ENCODE data around the gene PHACTR1. TPM values are rescaled to one million over a fixed set of nuclear protein-coding genes. Genes with fewer than 3 reads are reported as not detected.

Gene PHACTR1
- polyA plus RNA-seq, 3 donors = 9.9 to 14.8 (median 12.4) TPM

DNA sequence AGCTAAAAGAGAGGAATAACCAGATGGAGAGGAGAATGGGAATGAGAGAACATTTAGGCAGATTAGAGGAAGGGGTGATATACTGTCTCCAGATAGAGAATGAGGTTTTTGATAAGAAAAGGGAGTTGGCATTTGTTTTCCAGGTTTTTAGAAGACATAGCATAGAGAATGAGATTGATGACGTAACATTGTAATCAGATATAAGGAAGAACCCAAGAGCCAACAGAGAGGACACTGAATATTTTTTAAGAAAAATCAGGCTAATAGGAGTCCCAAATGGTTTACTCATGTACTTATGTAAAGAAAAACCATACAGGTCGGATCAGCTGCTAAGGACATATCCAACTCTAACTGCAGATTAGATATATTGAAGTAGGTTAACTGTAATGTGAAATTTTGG, 498.8 kb downstream of the PHACTR1 start:
- no peak for DNase-seq (ENCODE audit: low read depth in 3 of 3, low spot score in 2 of 3)

DNA sequence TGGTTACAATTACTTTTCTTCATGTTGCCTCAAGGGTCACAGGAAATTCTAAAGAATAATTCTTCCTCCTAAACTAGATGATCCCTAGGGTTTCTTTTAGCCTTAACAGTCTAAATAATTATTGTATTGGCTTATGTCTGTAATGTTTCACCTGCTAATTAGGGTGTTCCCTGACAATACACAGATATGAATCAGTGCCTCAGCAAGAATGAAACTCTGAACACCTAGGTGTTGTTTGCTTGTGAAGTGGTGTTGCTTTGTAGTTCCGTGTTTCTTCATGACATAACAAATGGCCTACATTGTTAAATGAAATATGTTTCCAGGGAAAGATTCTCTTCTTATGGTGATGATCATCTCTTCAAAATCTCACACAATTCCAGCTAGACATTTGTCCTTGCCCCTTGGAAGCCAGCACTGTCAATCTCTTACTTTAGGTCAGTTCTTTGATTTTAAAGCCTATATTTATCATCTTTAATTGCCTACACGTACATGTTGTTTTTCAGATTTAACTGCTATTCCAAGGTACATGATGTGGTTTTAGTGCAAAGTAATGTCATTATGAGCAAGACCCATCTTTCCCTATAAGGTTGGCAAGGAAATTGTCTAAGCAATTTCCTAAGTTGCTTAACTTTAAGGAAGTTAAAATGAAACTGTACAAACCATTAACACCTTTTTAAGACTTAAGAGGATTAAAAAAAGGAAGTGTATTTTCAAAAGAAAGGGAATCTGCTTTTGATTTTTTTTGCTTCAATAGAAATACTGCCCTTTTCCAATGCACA, 499.9 kb downstream of the PHACTR1 start:
- DNase-seq (ENCODE audit: low read depth in 3 of 3, low spot score in 2 of 3) = no peak

DNA sequence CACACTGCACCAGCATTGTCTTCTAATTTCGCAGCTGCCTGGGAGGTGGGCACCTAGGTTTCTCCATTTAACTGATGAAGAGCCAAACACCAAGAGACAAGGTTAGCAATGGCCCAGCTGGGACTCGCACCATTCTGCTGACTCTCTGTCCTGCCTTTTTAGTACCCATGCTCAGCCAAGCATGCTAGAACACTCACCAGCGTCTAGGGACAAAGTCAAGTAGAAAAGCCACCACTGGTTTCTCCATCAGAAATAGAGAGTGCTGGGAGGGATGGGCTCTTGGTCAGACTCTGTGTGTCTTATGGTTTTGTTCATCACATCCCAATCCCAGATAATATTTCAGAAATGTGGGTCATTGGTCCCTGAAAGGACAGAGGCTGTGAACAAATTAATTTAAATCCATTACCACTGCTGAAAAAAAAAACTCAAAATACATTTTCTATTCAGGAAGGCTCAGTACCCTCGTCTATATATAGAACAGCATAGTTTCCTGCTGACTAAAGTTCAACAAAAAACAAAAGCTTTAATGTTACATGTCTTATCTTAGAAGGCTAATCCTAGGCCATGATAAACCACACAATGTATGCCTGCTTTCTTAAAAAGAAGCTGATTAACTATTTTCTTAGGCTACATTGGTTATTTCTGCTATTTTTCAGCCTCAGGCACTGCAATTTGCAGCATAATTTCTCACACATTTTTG, 500.8 kb downstream of the PHACTR1 start:
- DNase-seq (ENCODE audit: low read depth in 3 of 3, low spot score in 2 of 3) = no peak

DNA sequence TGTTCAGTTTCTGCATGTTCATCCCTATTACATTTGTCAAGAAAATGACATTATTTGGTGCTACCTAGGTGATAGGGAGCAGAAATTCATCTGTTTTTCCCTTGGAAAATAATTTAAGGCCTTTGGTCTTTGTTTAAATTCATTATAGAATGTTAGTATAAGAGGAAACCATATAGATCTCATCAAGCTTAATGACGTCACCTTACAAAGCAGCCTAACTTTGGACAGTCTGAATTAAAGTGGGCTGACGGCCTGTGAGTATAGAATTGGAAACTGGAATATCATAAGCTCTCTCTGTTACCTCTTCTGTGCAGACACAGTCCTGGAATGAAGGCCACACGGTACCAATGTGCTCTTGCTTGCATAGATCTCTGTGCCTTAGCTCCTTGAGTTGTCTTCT, 503.7 kb downstream of the PHACTR1 start:
- no peak for DNase-seq (ENCODE audit: low read depth in 3 of 3, low spot score in 2 of 3)

DNA sequence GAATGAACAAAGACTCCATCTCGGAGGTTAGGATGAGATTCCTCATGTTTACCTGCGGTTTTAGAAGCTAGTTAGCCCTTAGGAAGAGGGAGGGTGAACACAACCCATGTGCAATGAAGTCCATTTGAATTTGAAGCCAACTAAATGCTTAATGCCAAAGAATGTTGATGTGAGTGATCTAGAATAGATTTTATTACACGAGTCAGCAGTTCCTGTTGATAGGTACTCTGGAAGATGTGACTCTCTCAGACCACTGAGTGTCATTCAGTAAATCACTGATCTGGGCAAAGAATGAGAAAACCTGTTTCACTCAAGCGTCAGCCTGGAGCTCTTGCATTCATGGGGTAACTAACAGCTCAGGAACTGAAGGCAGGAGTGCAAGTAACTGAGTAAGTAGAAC, 505.5 kb downstream of the PHACTR1 start:
- DNase-seq (ENCODE audit: low read depth in 3 of 3, low spot score in 2 of 3) = no peak

DNA sequence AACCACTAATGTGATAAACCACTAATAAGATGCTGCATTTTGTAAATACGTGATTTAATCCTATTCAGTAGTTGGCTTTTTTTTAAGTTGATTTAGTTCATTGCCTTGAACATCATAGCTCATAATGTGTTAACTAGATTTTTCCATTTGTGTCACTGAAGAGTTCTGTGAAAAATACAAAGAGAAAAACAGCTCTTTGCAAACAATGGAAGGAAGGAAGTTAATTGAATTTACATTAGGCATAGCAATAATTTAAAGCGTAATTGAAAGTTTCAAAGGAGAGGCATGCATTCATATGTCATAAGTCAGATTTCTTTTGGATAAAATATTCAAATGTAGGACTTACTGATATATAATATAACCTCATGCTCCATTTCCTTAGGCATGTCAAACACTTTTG, 509.5 kb downstream of the PHACTR1 start:
- no peak for DNase-seq (ENCODE audit: low read depth in 3 of 3, low spot score in 2 of 3)

DNA sequence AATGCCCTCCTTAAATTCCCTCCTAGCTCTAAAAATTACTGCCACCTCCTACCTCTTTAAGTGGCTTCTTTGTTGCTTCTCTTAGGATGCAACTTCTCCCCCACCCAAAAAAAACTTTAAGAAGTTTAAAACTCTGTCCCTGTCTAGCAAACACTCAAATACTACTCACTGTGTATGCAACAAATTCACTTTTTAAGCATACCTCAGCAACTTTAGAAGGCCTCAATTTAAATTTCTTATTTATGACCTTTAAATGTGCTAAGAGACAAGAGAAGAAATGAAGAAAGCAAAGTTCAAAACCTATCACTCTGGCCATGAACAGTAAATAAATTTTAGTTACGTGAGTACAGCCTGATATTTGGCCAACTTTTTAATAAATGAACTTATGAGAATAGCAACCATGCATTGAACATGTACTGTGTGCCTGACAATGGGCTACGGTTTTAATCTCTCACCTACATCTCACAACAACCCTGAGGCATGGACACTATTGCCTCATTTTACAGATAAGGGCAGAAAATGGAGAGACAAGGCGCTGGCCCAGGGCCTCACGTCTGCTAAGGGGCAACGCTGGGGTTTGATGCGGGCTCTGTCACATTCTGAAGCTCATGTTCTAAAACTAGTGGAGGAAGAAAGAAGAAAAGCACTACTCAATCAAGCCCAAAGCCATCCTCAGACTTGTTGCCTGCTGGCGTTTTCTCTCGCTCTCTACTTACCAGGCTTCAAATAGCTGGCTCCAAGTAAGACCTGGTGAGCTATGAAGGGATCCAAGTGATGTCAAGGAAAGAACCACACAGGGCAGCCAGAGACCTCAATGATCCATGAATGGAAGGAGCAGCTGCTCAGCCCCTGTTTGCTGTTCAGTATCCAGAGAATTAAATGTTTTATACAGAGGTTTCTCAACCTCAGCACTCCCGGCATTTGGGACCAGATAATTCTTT, 512.0 kb downstream of the PHACTR1 start:
- no peak for DNase-seq (ENCODE audit: low read depth in 3 of 3, low spot score in 2 of 3)

DNA sequence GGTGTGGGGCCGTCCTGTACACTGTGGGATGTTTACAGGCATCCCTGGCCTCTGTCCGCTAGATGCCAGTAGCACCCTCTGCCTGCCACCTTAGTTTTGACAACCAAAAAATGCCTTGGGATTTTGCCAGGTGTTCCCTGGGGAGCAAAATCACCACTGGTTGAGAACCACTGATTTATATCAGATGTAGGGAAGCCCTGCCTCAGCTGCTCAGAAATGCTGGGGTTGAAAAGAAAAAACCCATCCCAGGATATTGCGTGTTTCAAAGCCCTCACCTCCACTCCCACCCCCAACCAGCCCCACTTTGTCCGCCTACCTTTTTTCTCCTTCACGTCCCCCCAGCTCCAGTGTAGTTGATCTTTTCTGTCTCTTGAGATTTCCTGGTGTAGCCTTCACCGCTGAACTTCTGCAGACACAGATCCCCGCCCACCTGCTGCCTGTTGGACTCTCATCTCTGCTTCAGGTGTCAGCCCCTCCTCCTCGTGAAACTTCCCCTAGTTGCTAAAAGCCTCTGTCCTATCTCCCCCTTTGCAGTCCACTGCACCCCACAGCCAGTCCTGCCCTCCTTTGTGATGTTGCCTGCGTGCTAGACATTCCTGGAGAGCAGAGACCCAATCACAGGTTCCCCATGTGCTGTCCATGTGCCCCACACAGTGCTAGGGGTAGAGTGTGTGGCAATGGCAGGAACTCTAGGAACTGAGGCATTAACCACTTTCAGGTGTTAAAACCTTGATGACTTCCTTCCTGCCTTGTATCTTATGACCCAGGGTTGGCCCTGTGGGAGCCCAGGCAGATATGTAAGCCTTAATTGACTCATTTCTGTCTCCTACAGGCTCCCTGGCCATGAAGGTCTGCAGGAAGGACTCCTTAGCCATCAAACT, 512.9 kb downstream of the PHACTR1 start:
- no peak for DNase-seq (ENCODE audit: low read depth in 3 of 3, low spot score in 2 of 3)

DNA sequence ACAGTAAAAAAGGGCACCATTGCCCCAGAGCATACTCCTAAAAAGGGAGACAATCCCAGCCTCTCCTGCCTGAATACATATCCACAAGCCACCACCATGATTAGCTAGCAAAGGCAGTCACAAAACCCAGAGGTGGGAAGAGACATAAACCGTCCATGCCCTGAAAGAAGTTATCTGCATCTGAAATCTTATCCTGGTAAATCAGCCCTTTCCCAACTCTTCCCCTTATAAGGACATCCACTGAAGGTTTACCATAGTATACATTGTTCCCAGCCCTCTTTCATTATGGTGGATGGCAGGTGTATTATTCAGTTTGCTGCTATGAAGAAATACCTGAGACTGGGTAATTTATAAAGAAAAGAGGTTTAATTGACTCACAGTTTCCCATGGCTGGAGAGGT, 516.5 kb downstream of the PHACTR1 start:
- DNase-seq (ENCODE audit: low read depth in 3 of 3, low spot score in 2 of 3) = no peak

DNA sequence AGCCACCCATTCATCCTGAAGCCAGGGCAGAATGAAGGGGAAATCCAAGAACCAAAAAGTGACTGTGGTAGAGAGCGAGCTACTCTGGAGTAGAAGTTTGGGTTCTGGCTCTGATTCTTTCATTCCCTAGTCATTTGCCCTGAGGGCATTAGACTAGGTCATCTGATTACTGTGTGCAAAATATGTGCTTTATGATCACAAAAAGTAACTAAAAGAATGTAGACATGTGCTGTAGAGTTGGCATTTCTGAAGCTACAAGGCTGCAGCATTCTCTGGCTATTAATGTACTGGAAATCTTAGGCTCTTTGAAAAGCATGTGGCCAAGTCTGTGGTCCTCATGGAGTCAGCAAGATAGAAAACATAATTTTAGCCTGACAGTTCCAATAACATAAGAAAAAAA, 517.6 kb downstream of the PHACTR1 start:
- no peak for DNase-seq (ENCODE audit: low read depth in 3 of 3, low spot score in 2 of 3)

DNA sequence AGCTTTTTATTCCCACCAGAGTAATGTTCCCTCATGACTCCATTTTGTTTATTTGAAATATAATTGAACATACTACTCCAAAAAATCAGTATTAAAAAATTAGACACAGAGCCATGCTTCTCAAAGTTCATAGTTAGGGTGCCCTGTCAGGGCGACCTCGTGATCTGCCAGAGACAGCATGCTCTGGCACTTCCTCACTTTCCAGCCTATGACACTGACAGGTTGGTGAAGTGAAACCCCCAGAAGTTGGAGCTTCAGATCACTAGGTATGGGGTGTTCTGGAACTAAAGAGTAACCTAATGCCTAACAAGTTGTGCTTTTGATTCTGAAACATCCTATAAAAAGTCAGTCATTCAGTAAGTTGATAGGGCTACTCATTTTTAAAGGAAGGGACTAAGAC, 518.8 kb downstream of the PHACTR1 start:
- DNase-seq (ENCODE audit: low read depth in 3 of 3, low spot score in 2 of 3) = no peak

DNA sequence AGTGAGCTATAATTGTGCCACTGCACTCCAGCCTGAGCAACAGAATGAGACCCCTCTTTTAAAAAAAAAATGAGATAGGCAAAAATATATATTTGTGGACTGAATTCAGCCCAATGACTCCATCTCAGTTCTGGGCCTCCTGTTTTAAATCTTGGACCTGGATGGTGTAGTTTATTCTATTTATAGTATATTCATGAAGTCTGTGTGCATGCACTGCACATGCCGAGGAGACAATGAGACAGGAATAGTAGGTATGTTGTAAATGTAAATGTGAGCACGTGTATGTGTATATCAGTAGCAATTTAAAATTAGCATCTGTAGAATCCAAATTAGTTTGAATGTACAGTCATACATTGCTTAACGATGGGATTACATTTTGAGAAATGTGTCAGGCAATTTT, 520.8 kb downstream of the PHACTR1 start:
- no peak for DNase-seq (ENCODE audit: low read depth in 3 of 3, low spot score in 2 of 3)

DNA sequence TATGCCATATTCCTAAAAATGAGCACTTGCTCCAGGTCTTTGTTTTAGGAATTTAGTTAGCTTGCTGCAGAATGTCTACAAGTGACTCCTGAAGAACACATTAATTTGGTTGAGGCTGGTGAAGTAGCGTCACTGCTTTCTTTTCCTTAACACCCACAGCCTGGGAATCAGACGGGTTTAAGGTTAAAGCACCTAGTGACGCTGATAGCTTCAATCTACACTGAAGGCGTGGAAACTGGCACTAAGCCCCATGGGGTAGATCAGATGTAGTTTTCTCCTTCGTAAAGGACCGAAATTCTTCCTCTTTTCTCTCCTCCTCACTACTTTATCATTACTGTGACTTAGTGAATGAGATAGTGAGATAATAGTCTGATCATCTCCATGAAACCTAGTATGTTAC, 521.5 kb downstream of the PHACTR1 start:
- DNase-seq (ENCODE audit: low read depth in 3 of 3, low spot score in 2 of 3) = no peak

DNA sequence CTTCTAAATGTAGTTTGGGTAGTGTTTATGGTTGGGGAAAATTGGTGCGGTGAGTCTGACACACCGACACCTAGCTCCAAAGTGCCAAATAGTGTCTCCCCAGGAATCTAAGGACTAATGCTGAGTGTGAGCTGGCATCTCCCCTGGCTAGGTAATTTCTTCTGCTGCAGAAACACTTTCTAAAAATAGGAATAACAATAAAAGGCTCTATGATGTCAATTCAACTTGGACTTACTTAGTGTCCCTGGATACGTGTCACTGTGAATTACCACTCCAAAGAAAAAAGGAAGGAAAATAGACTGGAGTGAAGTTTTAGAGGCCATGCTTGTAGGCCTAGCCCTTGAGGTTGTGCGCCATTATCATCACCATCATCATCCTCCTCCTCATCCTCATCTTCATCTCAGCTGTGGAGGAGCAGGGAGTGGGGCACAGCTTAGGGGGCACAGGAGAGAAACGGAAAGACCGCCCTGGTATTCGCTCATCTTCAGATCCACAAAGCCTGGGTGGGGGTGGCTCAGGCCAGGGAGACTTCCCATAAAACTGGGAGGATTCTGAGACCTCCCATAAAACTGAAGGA, 522.2 kb downstream of the PHACTR1 start:
- DNase-seq (ENCODE audit: low read depth in 3 of 3, low spot score in 2 of 3) = no peak

DNA sequence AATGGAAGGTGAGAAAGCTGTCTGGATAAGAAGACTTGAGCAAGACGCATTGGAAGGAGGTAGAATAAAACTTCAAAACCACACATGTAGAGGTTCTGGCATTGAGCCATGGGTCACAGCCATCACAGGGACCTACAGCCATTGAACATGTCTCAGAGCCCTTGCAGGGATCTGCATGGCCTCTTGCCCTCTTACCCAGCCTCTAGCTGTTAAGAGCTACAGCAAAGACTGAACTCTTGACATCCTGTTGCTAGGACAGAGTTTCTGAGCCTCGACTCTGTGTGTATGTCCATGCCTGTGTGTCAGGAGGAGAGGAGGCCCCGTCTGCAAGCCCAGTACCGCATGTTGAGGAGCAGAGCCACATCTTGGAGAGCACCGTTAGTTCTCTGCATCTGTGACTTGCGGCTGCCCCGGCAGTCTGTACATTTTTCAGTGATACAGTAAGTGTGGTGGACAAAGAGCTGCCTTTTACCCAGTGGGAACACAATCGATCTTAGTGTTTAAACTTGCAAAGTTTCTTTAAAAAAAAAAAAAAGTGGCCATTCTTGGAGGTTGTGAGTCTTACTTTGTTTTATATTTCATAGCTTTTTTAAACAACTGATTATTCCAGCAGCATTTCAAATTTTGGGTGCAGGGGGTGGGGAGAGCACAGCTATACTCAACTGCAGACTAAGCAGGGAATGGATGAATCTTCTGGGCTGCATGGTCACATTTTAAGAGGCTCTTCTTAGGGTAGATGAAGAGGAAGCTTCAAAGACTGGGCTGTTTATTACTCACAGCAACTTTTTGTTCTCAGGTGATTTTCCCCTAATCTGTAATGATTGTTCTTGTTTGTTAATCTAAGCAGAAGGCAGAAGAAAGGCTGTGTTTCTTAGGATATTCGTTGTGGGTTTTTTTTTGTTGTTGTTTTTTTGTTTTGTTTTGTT, 523.2 kb downstream of the PHACTR1 start:
- no peak for DNase-seq (ENCODE audit: low read depth in 3 of 3, low spot score in 2 of 3)

DNA sequence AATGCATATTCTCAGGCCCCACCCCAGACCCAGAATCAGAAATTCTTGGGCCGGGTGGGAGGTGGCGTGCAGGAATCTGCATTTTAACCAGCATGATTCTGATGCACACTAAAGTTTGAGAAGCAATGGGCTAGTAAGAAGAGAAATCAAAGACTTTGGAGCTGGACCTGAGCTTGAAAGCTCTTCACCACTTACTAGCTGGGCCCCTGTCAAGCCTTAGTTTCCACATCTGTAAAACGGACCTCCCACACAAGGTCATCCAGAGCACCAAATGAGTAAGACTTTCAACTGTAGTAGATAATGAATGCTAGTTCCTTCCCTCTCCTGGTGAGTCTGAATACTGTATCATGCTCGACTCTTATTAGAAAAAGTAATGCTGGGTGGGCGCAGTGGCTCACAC, 524.8 kb downstream of the PHACTR1 start:
- DNase-seq (ENCODE audit: low read depth in 3 of 3, low spot score in 2 of 3) = no peak

DNA sequence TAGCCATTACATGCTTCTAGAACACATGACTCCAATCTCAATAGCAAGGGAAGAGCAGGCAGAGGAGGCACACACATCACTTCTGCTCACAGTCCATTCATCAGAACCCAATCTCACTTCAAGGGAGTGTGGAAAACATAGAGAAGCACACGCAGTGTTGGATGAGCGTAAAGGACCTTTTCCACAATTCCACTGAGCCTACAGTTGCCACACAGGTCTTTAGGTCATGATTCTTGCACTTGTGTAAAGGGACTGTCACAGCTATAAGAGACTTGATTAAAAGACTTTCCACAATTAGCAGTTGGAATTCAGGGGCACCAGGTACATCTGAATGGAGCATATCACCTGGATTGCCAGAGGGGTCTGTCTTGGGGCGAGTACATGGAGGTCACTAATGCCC, 525.6 kb downstream of the PHACTR1 start:
- no peak for DNase-seq (ENCODE audit: low read depth in 3 of 3, low spot score in 2 of 3)

DNA sequence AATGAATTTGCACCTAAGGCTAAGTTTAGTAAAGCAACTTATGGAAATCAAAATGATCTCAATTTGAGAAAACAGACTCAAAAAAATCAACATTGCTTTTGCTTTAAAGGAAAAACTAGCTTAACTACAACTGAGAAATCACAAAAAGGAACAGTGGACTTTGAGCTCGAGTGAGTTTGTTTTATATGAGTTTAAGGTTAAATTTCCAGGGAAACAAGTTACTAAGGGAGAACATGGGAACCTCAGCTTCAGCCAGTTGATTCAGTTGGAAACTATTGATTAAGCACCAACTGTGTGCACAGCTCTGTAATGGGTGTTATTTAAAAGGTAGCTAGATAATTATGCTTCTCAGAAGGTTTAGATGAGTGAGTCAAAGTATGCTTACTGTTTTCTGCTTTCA, 526.0 kb downstream of the PHACTR1 start:
- DNase-seq (ENCODE audit: low read depth in 3 of 3, low spot score in 2 of 3) = no peak

DNA sequence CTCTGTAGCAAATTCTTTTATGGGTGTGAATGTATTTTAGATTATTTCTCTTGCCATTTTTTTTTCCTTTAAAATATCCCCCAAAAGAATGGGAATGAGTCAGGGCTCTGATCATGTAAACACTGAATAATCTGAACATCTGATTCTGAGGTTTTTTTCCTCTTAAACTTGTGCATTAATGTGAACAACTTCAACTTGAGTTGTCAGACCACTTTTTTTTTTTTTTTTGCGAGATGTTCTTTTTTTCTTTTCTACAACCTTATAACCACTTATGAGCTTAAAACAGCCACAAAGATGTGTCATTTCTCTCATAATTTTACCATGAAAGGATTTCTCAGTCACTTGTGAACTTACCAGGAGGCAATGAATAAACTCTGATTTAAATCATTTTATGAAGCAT, 526.5 kb downstream of the PHACTR1 start:
- DNase-seq (ENCODE audit: low read depth in 3 of 3, low spot score in 2 of 3) = no peak

Data from right renal cortex interstitium (tissue), 3 donors.